ENCODE results near the gene TRA2B. TPM values are rescaled to one million over a fixed set of nuclear protein-coding genes. Genes with fewer than 3 reads are reported as not detected.

The TRA2B gene
- polyA plus RNA-seq, 3 donors from 2014 or later: 133 to 223 (median 191) TPM

DNA sequence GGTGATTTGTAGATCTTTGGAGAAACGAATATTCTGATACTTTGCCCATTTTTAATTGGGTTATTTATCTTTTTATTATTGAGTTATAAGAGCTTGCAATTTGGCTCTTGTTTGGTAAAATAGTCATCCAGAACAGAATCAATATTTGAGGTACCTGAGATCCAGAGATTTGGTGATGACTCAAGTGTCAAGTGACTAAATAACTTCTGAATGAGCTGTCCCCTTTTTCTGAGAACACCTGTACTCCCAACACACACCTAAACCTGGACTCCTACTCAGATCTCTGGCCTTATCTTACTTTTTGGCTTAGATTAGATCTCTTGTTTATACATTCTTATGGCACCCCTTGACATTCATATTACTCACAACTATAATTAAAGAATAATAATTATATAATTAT, 3.1 kb upstream of the TRA2B start:
- Mint-ChIP-seq H3K27me3 (ENCODE audit: low read depth in 3 of 3) (peaks cover 16 to 24% (median 22%) of the 10 kb centered on the region in 3 donors), H3K9me3 (no peaks in the 10 kb centered on the region), H3K36me3 (peaks cover 0 to 9% (median 3%) of the 10 kb centered on the region in 3 donors), H3K27ac (no peak overlapping the region), H3K4me3 (no peak overlapping the region), H3K4me1 (peaks cover 15 to 33% of the 10 kb centered on the region in 2 donors)
- no peak for DNase-seq

DNA sequence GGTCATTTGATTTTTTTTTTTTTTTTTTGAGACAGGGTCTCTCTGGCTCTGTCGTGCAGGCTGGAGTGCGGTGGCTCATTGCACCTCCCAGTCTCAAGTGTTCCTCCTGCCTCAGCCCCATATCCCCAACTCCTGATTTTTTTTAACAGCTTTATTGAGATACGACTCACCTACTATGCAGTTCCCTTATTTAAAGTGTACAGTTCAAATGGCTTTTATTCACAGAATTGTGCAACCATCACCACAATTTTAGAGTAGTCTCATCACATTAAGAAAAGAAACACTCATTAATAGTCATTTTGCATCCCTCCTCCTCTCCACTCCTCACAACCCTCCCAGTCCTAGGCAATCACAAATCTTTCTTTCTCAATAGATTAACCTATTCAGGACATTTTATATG, 1.9 kb upstream of the TRA2B start:
- H3K27me3 Mint-ChIP-seq (ENCODE audit: low read depth in 3 of 3): peaks cover 16 to 26% (median 24%) of the 10 kb centered on the region in 3 donors
- H3K27ac Mint-ChIP-seq: peak overlapping the region in 4 of 6 donors; percentile 17 to 69 (median 53)

DNA sequence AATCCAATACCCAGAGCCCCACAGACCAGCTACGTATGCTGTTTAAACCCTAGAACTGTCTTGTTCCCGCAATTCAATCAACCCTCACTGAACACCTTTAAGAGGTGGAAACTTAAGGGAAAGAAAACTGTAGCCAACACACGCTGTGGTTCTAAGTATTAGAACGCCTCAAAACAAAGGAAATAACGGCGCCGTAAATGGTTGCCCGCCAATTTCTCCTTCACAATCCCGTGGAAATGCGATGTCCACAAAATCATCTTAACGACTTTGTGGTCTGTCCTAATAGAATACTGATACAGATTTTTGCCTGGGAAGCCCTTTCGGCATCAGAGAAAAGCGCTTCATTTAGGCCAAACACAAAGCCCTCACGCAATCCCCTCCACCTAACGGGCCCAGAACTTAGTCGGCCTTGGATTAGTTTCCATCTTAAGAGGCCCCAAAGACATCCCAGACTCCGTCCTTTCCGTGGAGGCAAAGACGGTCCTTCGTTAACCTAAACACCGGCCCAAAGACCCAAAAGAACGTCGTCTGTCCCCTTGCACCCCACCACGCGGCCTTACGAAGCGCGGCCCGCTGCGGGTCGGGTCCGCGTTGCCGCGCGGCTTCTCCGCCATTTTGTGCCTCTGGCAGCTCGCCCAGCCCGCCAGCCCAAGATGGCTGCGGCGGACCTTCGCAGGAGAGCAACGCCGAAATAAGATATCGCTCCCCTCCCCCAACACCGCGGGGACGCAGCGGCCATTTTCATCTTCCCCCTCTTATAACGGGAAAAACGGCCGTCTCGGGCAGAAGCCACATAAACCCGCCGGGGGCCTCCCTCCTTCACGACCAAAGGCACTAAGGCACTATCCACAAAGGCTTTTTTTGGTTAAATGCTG, 763 bp downstream of the TRA2B start:
- Mint-ChIP-seq H3K4me1 (peaks cover 50 to 61% of the 10 kb centered on the region in 2 donors), H3K4me3 (peak overlapping the region; percentile 100), H3K36me3 (peaks cover 0 to 9% (median 3%) of the 10 kb centered on the region in 3 donors), H3K27me3 (ENCODE audit: low read depth in 3 of 3) (peaks cover 16 to 29% (median 21%) of the 10 kb centered on the region in 3 donors), H3K27ac (peak overlapping the region; percentile 100), H3K9me3 (no peaks in the 10 kb centered on the region)
- DNase-seq: peak; percentile 85 to 87 (median 86)

More for the DNA sequence above, 1.9 kb upstream of the TRA2B start:
- Mint-ChIP-seq H3K4me1 (peaks cover 27 to 45% of the 10 kb centered on the region in 2 donors), H3K36me3 (peaks cover 0 to 9% (median 3%) of the 10 kb centered on the region in 3 donors), H3K4me3 (peak overlapping the region; percentile 13 to 71 (median 23)), H3K9me3 (no peaks in the 10 kb centered on the region)
- DNase-seq: no peak

DNA sequence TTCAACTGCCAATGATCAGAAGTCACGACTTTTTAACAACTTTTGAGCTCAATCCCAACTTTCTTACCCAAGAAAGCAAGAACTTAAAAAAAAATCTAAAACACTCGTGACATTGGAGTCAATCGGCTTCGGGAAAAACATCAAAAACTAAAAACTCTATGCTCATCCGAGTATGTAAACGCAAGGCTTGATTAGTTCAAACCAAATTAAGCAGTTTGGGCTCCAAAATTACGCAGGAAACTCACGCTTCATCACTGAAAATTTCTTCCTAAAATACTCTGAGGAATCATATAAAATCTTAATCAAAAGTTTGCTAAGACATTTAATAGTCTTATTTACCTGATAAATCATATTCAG, 1.6 kb downstream of the TRA2B start:
- peak overlapping the region; percentile 100 for H3K27ac Mint-ChIP-seq
- H3K4me3 Mint-ChIP-seq: peak overlapping the region; percentile 100
- peaks cover 16 to 29% (median 21%) of the 10 kb centered on the region in 3 donors for H3K27me3 Mint-ChIP-seq (ENCODE audit: low read depth in 3 of 3)
- no peaks in the 10 kb centered on the region for H3K9me3 Mint-ChIP-seq
- DNase-seq: no peak
- H3K36me3 Mint-ChIP-seq: peaks cover 3 to 12% (median 7%) of the 10 kb centered on the region in 3 donors
- peaks cover 58 to 69% of the 10 kb centered on the region in 2 donors for H3K4me1 Mint-ChIP-seq

DNA sequence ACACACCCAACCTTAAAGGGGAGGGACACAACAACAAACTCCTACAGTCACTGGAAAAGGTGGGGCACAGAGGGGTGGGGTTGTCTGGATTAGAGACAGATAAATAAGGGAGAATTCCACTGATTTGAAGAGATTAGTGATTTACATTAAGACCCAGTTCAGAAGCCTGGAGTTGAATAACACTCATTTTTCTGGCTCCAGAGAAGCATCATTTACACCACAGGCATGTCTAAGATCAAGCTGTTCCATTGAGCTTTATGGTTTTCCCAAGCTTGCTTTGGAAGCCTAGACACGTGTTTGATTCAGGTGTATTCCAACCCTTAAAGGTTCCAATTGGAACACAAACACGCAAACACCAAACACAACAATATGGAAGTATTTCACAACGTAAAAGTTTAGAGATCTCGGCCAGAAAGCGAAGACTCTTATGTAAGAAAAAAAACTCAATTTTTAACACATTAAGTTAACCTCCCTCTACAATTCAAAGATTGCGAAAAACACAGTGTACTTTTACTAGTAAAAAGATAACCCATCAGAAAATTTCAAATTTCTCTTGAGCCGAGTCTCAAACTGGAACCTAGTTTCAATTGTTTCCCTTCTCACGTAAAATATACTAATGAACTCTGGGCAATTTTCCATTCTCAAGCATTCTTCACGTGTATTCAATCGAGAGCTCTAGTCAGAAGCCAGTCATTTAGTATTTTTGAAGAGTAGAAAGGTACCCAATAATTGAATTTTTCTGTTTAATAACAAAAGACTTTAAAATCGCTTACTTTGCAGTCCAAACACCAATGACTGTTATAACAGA, 2.1 kb downstream of the TRA2B start:
- peaks cover 16 to 29% (median 19%) of the 10 kb centered on the region in 3 donors for H3K27me3 Mint-ChIP-seq (ENCODE audit: low read depth in 3 of 3)

DNA sequence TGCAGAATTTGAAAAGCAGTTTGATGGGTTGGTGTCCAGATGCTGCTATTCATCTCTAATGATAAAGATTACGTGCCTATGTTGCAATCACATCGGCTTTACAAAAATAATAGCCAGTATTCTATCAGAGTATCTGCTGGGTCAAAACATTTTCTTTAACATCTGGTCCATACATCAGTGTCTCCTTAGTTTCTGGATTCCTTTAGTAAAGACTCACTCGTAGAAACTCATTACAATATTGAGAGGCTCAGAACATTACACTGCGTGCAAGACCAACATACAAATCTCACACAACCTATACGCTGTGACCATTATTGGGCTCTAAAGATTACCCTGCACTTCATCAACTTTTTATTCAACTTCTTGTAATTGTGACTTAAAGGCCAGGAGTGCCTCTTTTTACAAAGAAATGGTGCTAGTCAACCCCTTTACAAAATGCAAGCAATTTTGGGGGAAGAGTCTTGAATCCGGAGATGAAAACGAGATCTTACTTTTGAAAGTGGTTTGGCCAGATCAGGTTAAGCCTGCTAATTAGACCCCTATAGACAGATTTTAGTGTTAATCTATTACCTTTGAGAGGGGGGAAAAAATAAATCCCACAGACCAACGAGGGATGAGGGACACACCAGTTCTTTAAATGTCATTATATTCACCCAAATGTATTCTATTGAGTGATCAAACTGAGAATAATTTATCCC, 2.9 kb downstream of the TRA2B start:
- Mint-ChIP-seq H3K27ac (peak overlapping the region; percentile 6 to 100 (median 100)), H3K36me3 (peaks cover 3 to 13% (median 12%) of the 10 kb centered on the region in 3 donors), H3K9me3 (no peaks in the 10 kb centered on the region), H3K4me1 (peaks cover 71 to 81% of the 10 kb centered on the region in 2 donors), H3K27me3 (ENCODE audit: low read depth in 3 of 3) (peaks cover 16 to 29% (median 19%) of the 10 kb centered on the region in 3 donors), H3K4me3 (peak overlapping the region; percentile 100)
- no peak for DNase-seq

More for the DNA sequence above, 2.1 kb downstream of the TRA2B start:
- Mint-ChIP-seq H3K4me1 (peaks cover 64 to 74% of the 10 kb centered on the region in 2 donors), H3K4me3 (peak overlapping the region; percentile 100), H3K9me3 (no peaks in the 10 kb centered on the region), H3K27ac (peak overlapping the region; percentile 100), H3K36me3 (peaks cover 3 to 12% (median 11%) of the 10 kb centered on the region in 3 donors)
- no peak for DNase-seq

DNA sequence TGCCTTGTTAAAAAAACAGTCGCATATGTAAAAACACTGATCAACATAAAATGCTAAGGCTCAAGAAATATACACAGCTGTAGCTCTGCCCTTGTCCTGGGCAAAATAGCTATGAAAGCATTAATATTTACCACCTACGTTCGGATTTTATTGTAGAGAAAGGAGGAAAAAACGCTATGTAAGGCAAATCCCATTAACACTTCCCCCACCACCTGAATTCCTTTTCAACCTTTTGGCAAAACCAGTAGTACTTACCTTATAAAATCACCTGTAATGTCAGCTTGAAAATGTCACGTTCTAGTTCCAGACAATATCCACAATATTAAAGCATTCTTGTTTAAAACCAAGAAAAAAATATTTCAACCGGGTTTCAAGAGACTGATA, 3.6 kb downstream of the TRA2B start:
- Mint-ChIP-seq H3K9me3 (no peaks in the 10 kb centered on the region), H3K27me3 (ENCODE audit: low read depth in 3 of 3) (peaks cover 16 to 32% (median 19%) of the 10 kb centered on the region in 3 donors), H3K4me3 (peak overlapping the region; percentile 100), H3K4me1 (peaks cover 79 to 84% of the 10 kb centered on the region in 2 donors), H3K36me3 (peaks cover 3 to 13% (median 12%) of the 10 kb centered on the region in 3 donors), H3K27ac (peak overlapping the region in 5 of 6 donors; percentile 5 to 100 (median 29))
- DNase-seq: no peak

DNA sequence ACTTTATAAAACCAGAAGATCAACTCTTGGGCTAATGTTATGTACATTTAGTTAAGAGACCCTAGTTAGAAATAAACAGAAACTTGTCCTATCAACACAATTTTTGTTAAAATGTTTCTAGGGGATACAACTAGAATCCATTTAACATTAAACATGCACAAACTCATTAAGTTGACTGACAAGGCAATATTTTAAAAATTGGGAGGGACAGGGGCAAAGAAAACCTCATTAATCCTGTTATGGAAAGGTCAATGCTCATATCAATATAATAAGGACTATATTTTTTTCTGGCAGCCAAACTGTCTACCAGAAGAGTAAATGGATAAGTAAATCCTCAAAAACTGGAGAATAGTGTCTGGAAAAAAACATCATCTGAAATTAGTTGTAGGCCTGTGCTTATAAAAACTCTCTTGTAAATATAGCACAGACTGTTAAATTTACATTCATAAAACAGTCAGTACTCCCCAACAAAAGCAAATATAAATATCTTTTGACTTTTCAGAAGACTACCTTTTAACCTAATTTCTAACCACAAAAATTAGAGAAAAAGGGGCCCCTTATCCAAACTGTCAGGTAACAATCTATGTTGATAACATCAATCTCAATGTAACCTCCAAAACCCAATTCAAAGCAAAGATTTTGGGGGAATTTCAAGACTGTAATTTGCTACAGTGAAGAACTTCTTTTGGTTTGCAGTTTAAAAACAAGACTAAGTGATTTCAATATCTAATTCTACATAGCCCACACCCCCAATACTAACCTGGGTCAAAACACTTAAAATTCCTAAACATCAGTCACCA, 4.2 kb downstream of the TRA2B start:
- peak overlapping the region; percentile 12 to 100 (median 28) for H3K27ac Mint-ChIP-seq
- peaks cover 3 to 13% (median 12%) of the 10 kb centered on the region in 3 donors for H3K36me3 Mint-ChIP-seq
- peaks cover 16 to 32% (median 19%) of the 10 kb centered on the region in 3 donors for H3K27me3 Mint-ChIP-seq (ENCODE audit: low read depth in 3 of 3)
- peaks cover 84 to 90% of the 10 kb centered on the region in 2 donors for H3K4me1 Mint-ChIP-seq
- H3K4me3 Mint-ChIP-seq: peak overlapping the region; percentile 100
- H3K9me3 Mint-ChIP-seq: no peaks in the 10 kb centered on the region
- DNase-seq: no peak

DNA sequence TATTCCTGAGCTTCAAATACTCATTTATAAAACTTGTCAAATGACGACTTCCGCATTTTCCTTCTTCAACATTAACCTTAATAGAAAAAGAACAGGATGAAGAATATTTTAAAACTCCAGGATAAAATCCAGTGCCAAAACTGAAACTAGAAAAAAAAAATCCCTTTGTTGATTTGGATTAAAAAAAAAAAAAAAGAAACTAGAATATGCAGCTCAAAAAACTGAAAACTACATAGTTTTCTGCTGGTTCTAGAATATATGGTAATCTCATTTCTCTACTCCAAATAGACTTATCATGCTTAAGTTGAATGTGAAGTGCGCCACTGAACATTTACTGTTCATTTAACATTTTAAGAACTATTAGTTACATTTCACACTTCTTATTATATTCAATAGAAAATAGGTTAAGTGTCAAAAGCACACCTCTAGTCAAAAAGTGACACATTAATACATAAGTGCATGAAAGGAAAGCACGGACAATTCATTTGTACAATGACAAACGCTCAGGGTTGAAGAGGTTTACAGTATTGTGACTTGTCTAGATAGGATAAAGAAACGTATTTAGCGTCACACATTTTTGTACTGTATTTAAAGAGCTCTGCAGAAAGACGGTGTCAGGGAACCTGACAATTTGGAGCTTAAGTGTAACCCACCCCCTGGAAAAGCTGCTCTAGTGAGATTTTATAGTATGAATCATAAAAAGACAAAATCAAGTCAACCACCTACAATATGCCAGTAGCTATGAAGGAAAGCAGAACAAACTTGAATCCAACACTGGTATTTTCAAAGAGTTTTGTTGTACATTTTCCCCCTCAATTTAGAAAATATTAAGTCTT, 5.8 kb downstream of the TRA2B start:
- Mint-ChIP-seq H3K27ac (peak overlapping the region; percentile 35 to 91 (median 57)), H3K36me3 (peaks cover 3 to 9% (median 4%) of the 10 kb centered on the region in 3 donors), H3K9me3 (no peaks in the 10 kb centered on the region), H3K4me3 (peak overlapping the region; percentile 65 to 100 (median 91)), H3K27me3 (ENCODE audit: low read depth in 3 of 3) (peaks cover 3 to 20% (median 5%) of the 10 kb centered on the region in 3 donors), H3K4me1 (peaks cover 96 to 99% of the 10 kb centered on the region in 2 donors)
- no peak for DNase-seq

DNA sequence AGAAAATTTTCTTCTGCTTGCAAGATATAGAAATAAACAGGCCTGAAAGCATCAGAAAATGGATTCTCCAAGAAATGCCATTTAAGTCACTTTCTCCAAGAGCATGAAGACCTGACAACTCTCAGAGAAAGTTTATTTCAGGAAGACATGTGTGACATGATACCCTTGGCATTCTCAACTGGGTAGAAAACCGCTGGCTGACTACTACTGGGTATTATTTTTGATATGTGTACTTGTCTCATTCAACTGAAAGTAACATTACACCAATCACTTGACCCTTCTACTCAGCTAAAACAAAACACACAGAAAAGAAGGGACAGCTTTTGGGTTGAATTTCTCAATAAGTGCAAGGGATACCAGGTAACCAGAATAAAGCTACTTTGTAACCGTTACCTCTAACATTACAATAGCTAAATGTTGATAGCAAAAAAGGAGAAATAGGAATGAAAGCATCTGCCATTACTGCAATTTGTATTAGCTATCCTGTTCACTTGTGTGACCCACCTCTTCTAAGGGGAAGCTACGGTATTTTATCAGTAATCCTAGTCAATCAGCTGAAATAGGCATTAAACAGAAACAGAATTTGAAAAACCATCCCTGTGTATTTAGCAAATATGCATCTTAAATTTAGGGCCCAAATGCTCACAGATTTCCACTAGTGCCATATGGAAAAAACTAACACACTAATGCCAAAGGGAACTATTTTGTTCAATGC, 7.3 kb downstream of the TRA2B start:
- no peaks in the 10 kb centered on the region for H3K9me3 Mint-ChIP-seq
- H3K36me3 Mint-ChIP-seq: peaks cover 3 to 19% (median 5%) of the 10 kb centered on the region in 3 donors
- peaks cover 0 to 13% (median 4%) of the 10 kb centered on the region in 3 donors for H3K27me3 Mint-ChIP-seq (ENCODE audit: low read depth in 3 of 3)
- no peak for DNase-seq
- H3K4me1 Mint-ChIP-seq: peaks cover 98 to 100% of the 10 kb centered on the region in 2 donors
- H3K4me3 Mint-ChIP-seq: peak overlapping the region; percentile 65 to 100 (median 91)
- H3K27ac Mint-ChIP-seq: peak overlapping the region; percentile 2 to 72 (median 36)

All from immature natural killer cell (primary cell).